Esophagus mucosa (tissue), 1 donor: ENCODE data around the gene SNU13. TPM values are rescaled to one million over a fixed set of nuclear protein-coding genes. Genes with fewer than 3 reads are reported as not detected.
"Not testable (repeated sequence)": the region's sequence is repeated elsewhere in the genome, so short reads cannot be mapped to it uniquely, and the experiment has no call there.

Experiments used
- ATAC-seq: fragments of 200-7000 bp; cut with Tn5 transposase; one replicate; pipeline ENCODE4 v1.9.1; 2020
- total RNA-seq: library from RNA; stranded (reverse); gene quantifications from one replicate; pipeline ENCODE4 v1.2.4, GENCODE V29; 2023
- donor health status: DM: yes; HTN: yes; CAD: no.

The SNU13 gene
- total RNA-seq, 1 donor from 2014 or later: 105 TPM

GRCh38 chr22:41681616-41682015 lies 7.1 kb downstream of the SNU13 start:
- peak; percentile 49 for ATAC-seq

DNA sequence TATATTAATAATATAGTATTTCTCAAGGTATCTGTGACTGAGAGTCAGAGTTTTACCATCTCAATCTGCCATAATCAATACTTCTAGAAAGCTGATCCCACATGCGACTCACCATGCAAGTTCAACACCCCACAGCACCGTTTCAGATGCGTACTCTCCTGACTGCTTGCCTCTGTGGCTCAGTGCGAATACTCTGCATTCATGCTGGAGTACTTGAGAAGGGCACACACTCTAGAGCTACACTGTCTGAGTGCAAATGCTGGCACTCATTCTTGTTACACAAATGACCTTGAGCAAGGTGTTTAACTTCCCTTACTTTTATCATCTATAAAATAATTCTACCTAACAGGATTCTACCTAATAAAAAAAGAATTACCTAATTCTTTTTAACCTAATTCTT lies 12.5 kb downstream of the SNU13 start:
- ATAC-seq: no peak

DNA sequence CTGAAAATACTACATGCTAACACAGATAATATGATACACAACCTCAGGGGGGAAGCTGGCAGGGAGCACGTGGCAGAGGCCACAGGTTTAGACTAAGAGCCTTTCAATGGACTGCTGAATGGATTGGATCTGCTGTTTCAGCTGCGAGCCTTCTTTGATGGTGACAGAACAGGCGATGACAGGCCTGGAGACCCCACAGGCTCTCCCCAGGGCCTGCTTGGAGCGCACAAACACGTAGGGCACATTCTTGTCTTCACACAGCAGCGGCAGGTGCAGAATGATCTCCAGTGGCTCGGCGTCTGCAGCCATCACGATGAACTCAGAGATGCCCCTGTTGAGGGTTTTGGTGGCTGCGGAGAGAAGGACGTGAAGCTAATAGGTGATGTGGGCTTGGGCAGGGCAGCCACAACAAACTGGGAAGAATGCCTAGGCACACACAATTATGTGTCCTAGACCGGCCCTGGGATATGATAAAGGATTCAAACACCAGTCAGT lies 13.8 kb downstream of the SNU13 start:
- no peak for ATAC-seq

DNA sequence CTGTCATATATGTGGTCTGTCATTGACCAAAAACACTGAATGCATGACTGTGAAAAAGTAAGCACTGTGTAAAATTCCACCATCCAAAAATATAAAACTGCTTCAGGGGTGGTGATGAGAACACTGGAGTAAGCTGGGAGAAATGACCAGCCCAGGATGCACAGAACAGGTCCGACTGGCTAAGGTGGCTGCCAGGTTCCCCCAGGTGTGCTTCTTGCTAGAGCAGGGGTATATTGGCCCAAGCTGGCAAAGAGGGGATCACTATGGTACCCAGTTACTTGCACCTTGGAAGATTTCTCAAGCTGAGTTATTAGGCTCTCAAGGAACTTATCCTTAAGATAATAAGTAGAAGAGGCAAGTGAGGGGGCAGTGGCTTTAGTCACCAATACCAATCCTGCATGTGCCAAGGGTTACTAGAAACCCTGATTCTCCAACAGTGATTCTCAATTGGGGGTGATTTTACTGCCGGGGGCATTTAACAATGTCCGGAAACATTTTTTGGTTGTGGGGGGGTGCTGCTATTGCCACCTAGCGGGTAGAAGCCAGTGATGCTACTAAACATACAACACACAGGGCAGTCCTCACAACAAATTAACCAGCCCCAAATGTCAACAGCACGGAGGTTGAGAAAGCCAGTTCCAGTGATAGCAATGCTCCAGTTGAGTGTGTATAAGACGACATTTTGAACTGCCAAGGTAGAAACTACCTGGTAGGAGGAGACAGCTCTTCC lies 15.7 kb downstream of the SNU13 start:
- ATAC-seq: peak; percentile 30

DNA sequence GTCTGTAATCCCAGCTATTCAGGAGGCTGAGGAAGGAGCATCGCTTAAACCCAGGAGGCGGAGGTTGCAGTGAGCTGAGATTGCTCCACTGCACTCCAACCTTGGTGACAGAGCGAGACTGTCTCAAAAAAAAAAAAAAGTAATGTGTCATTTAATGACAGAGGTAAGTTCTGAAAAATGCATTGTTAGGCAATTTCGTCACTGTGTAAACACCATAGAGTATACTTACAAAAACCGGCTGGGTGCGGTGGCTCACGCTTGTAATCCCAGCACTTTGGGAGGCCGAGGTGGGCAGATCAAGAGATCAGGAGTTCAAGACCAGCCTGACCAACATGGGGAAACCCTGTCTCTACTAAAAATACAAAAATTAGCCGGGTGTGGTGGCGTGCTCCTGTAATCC lies 16.6 kb downstream of the SNU13 start:
- peak; percentile 80 for ATAC-seq

DNA sequence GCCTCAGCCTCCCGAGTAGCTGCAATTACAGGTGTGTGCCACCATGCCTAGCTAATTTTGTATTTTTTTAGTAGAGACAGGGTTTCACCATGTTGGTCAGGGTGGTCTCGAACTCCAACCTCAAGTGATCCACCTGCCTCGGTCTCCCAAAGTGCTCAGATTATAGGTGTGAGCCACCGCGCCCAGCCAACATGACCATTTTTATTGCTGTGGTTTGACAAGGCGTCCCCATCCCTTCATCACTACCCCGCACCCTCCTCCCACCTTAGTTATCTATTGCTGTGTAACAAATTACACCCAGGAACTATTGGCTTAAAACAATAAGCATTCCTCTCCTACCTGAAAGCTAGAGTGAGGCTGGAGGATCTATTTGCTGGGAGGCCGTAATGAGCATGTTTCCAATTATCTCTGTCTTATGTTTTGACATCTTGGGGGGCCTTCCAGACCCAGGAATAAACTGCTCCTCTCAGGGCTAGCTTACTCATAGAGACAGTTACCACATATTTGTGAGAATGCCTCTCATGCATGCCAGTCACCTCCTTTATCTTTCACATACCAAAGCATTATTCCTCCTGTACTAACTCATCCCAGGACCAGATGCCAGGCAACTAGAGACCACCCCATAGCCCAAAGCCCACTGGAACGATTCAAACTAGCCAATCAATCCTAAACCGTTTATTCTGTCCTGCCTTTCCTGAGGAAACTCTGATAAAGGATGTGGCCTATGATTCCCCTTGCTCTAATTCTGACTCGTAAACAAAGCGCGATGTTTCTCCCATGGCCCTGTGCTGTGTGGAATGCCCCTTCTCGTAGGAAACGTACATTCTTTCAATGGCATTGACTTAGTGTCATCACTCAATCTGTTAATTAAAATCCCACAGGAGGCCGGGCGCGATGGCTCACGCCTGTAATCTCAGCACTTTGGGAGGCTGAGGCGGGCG lies 19.4 kb downstream of the SNU13 start:
- no peak for ATAC-seq

DNA sequence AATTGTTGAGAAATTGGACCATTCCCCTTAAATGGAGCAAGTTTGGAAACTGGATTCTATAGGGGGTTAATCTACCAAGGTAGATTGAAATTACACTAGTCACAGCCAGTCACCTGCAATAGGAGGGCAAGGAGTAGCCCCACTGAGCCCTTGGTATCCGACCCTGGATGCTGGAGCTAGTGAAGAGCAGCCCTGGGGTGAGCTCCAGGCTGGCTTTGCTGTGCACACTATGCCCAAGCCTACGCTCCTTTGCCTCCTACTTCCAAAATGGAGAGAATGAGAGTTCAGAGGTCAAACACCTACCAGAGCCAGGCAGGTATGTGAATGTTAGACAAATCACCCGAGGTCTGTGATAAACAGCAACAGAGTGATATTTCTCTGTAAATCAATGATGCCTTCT lies 23.7 kb downstream of the SNU13 start:
- no peak for ATAC-seq

- no peak for ATAC-seq
These were observed 24.2 kb downstream of the SNU13 start for GRCh38 chr22:41664490-41664889.

- not testable (repeated sequence) for ATAC-seq
These were observed 25.1 kb downstream of the SNU13 start for GRCh38 chr22:41663594-41663993.

DNA sequence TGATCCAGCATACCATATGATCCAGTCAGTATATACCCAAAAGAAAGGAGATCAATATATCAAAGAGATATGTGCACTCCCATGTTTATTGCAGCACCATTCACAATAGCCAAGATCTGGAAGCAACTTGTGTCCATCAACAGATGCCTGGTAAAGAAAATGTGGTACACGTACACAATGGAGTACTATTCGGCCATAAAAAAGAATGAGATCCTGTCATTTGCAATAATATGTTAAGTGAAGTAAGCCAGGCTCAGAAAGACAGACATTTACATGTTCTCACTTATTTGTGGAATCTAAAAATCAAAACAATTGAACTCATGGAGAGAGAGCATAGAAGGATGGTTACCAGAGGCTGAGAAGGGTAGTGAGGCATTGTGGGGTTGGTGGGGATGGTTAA lies 27.0 kb downstream of the SNU13 start:
- ATAC-seq: no peak

DNA sequence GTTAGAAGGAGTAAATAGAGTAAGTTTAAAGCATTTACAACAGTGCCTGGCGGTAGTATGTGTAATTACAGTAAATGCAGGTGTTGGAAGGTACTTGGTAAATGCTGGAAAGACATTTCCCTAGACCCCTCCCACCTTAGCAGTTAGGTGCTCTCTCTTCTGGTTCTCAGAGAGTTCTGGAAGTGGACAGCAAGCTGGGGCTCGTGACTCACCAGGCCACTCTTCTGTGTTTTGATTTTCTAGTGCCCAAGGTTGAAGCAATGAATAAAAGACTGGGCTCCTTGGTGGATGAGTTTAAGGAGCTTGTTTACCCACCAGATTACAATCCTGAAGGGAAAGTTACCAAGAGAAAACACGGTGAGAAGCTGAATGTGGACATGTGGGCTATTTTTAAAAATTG lies 27.6 kb downstream of the SNU13 start:
- ATAC-seq: no peak

- no peak for ATAC-seq
These were observed 28.3 kb downstream of the SNU13 start for GRCh38 chr22:41660416-41660815.

- ATAC-seq: no peak
These were observed 28.7 kb downstream of the SNU13 start for GRCh38 chr22:41659941-41660340.

GRCh38 chr22:41658869-41659268 lies 29.8 kb downstream of the SNU13 start:
- no peak for ATAC-seq

- no peak for ATAC-seq
These were observed 31.0 kb downstream of the SNU13 start for GRCh38 chr22:41657709-41658108.

GRCh38 chr22:41656556-41656955 lies 32.1 kb downstream of the SNU13 start:
- no peak for ATAC-seq

DNA sequence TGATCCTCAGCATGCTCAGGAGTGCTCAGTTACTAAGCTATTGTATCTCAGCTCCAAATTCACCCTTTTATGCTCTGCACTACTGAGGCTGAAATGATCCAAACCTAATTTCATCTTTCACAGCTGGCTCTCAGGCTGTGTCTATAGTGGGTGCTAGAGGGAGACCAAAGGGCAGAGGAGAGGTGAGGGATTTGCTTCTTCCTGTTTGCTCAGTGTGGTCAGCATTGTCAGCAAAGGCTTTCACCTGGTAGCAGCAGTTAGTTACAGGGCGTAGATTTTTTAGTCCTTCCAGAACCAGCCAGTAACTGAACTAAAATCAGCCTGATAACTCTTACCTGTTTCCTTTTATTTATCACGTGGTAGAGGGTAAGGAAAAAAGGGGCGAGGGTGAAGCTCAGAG lies 34.3 kb downstream of the SNU13 start:
- no peak for ATAC-seq

DNA sequence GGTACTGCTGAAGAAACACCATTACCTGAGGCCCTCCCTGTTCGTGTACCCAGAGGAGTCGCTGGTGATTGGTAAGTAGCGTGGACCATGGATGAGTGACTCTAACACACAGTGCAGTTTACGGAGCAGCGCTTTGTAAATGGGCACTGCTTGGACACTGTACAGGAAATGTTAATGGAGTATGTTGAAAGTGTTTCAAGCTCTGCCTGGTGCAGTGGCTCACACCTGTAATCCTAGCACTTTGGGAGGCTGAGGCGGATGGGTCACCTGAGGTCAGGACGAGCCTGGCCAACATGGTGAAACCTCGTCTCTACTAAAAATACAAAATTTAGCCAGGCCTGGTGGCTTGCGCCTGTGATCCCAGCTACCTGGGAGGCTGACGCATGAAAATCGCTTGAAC lies 37.8 kb downstream of the SNU13 start:
- ATAC-seq: no peak

DNA sequence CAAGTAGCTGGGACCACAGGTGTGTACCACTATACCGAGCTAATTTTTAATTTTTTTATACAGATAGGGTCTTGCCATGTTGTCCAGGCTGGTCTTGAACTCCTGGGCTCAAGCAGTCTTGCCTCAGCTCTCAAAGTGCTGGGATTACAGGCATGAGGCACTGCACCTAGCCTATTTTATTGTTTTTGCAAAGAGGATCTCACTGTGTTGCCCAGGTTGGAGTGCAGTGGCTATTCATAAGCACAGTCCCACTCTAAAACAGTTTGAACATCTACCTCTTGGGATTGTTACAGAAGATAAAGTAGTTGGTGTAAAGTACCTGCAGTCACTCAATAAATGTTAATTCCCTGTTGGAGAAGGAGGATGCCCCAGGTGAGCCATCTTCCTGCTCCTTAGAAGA lies 38.4 kb downstream of the SNU13 start:
- no peak for ATAC-seq

DNA sequence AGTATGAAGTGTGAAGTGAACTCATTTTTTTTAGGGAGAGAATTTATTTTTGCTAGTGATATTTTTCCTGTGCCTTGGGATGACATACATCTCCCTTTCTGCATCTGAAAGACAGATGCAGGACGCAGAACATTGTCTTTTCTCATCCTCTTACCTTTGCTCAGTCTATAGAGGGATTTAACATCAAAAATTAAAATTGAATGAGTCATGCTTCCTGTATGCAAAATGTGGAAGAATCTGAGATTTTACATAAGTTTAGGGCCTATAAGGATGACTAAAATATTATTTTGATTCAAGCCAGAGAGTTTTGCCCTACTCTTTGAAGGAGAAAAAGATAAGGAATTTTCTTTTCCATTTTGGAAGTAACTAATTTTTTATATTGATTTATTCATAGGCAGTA lies 40.2 kb downstream of the SNU13 start:
- ATAC-seq: no peak

- no peak for ATAC-seq
These were observed 40.9 kb downstream of the SNU13 start for GRCh38 chr22:41647771-41648170.

DNA sequence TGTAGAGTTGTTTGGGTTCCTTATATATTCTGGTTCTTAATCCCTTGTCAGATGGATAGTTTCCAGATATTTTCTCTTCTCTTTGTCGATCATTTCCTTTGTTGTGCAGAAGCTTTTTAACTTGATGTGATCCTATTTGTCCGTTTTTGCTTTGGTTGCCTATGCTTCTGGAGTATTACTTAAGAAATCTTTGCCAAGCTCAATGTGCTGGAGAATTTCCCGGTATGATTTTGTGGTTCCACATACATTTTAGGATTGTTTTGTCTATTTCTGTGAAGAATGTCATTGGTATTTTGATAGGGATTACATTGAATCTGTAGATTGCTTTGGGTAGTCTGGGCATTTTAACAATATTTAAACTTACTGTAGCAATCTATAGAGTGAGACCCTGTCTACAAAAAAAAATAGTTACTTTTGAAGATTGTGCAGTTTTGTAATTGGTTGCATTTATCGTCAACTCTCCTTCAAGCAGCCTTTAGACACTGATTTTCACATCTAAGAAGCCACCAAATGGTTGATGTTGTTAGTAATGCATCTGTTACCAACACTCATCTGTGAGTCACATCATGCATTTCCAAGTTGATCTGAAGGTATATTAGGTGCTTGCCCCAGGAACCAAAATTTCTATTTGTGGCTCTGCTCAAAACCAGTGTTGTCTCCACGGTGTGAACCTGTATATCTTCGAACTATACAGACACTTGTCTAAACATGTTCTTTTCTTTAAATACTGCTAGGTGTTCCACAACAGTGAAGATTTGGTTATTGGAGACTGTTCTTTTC lies 46.1 kb downstream of the SNU13 start:
- peak; percentile 76 for ATAC-seq

DNA sequence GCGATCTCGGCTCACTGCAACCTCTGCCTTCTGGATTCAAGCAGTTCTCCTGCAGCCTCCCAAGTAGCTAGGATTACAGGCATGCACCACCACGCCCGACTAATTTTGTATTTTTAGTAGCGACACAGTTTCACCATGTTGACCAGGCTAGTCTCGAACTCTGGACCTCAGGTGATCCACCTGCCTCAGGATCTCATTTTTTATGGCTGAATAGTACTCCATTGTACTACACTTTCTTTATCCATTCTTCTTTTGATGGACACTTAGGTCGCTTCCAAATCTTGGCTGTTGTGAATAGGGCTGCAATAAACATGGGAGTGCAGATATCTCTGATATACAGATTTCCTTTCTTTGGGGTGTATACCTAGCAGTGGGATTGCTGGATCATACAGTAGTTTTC lies 46.8 kb downstream of the SNU13 start:
- no peak for ATAC-seq
